OCI-LY3 (cell line): ENCODE results near the gene OPN1LW.
A peak's percentile ranks its signal among the peaks of the same experiment; 100 is the strongest.

Experiments
- H2AFZ ChIP-seq: fragments of 200-600, 300-600 bp; shearing (Covaris generic); 2 replicates; pipeline ENCODE4 v1.6.0; 2014; ENCODE audit warnings: antibody characterized with exemption, low read depth, low read length
- H3K27ac ChIP-seq: fragments of 200-600, 300-600 bp; sonication (generic); 2 replicates; pipeline ENCODE4 v1.5.1; 2014; ENCODE audit warnings: mild to moderate bottlenecking, low read length, moderate library complexity, mixed read lengths
- H3K27me3 ChIP-seq: fragments of 200-600, 300-600 bp; sonication (generic); 2 replicates; pipeline ENCODE4 v1.6.1; 2014; ENCODE audit warnings: low read depth, low read length, mixed read lengths
- H3K36me3 ChIP-seq: fragments of 200-600, 300-600 bp; sonication (generic); replicated peaks from 2 replicates; pipeline ENCODE3; 2014; ENCODE audit warnings: low read depth, low read length, mixed read lengths
- H3K4me1 ChIP-seq: fragments of 300-600, 200-600 bp; sonication (generic); 2 replicates; pipeline ENCODE4 v1.6.1; 2014; ENCODE audit warnings: low read length, mixed read lengths
- H3K4me2 ChIP-seq: fragments of 200-600, 300-600 bp; sonication (generic); 2 replicates; pipeline ENCODE4 v1.6.1; 2014; ENCODE audit warnings: low read length, mixed read lengths
- H3K4me3 ChIP-seq: fragments of 300-600, 200-600 bp; sonication (generic); 2 replicates; pipeline ENCODE4 v1.5.1; 2014; ENCODE audit warnings: antibody characterized with exemption, mild to moderate bottlenecking, low read length, moderate library complexity
- H3K79me2 ChIP-seq: fragments of 300-600, 200-600 bp; shearing (Covaris generic); 2 replicates; pipeline ENCODE4 v1.6.1; 2014; ENCODE audit warnings: mild to moderate bottlenecking, low read length, mixed read lengths
- H3K9ac ChIP-seq: fragments of 300-600, 200-600 bp; shearing (Covaris generic); 2 replicates; pipeline ENCODE4 v1.6.0; 2014; ENCODE audit warnings: mild to moderate bottlenecking, low read length, moderate library complexity
- H3K9me3 ChIP-seq: fragments of 200-600, 300-600 bp; shearing (Covaris generic); 2 replicates; pipeline ENCODE4 v1.6.1; 2014; ENCODE audit warnings: low read length, mixed read lengths; ENCODE audit not compliant: insufficient read depth
- H4K20me1 ChIP-seq: fragments of 200-600, 300-600 bp; sonication (generic); 2 replicates; pipeline ENCODE4 v1.6.1; 2016; ENCODE audit warnings: low read length, mixed read lengths; ENCODE audit not compliant: insufficient read depth
- CTCF ChIP-seq: fragments of 200-600, 300-600 bp; sonication (generic); IDR thresholded peaks from 2 replicates; pipeline ENCODE4 v1.5.1; 2014; ENCODE audit warnings: antibody characterized with exemption, low read length, low read depth
- EZH2phosphoT487 ChIP-seq: fragments of 200-600 bp; shearing (Covaris generic); IDR thresholded peaks from 2 replicates; pipeline ENCODE4 v1.6.1; 2018; ENCODE audit warnings: antibody characterized with exemption, mixed run types, low read depth

The OPN1LW gene

GRCh38 chrX:154097589-154098541 lies 46.2 kb upstream of the OPN1LW start, which contains the start of gene MECP2:
Gene MECP2, minus strand, starts transcription at chrX:154097717.
- no peak for TF ChIP-seq EZH2phosphoT487
- H3K27ac ChIP-seq = peak within 1 kb of the TSS; percentile 60
- peak within 1 kb of the TSS; percentile 99 for H3K4me3 ChIP-seq
- peak within 1 kb of the TSS; percentile 91 for H3K9ac ChIP-seq
- no peaks in the 10 kb centered on the region for H3K9me3 ChIP-seq
- H3K4me2 ChIP-seq = peak within 1 kb of the TSS; percentile 88
- peaks cover 19% of the 10 kb centered on the region for H3K4me1 ChIP-seq
- H4K20me1 ChIP-seq = peaks cover 36% of the 10 kb centered on the region
- H3K79me2 ChIP-seq = peaks cover 43% of the 10 kb centered on the region
- peak within 1 kb of the TSS; percentile 79 for H2AFZ ChIP-seq
- peaks cover 6% of the 10 kb centered on the region for H3K36me3 ChIP-seq
- H3K27me3 ChIP-seq = 0 out of 2 replicates have a peak, but pooled peaks cover 3% of the 10 kb centered on the region

- Histone ChIP-seq H3K4me3 (peak overlapping the region; percentile 80), H3K9me3 (no peaks in the 10 kb centered on the region), H3K4me1 (peaks cover 19% of the 10 kb centered on the region), H4K20me1 (peaks cover 32% of the 10 kb centered on the region), H2AFZ (no peak overlapping the region), H3K79me2 (peaks cover 37% of the 10 kb centered on the region), H3K36me3 (peaks cover 6% of the 10 kb centered on the region), H3K4me2 (peak overlapping the region; percentile 82), H3K9ac (no peak overlapping the region), H3K27me3 (0 out of 2 replicates have a peak, but pooled peaks cover 3% of the 10 kb centered on the region), H3K27ac (no peak overlapping the region)
- TF ChIP-seq EZH2phosphoT487 (no peak), CTCF (no peak)
Observed at GRCh38 chrX:154098551-154098950, 45.5 kb upstream of the OPN1LW start.

- Histone ChIP-seq H3K9ac (no peak overlapping the region), H3K36me3 (no peaks in the 10 kb centered on the region), H3K27me3 (no peaks in the 10 kb centered on the region; the same call in 1 of the 2 replicates), H3K9me3 (no peaks in the 10 kb centered on the region), H3K4me1 (no peaks in the 10 kb centered on the region), H4K20me1 (no peaks in the 10 kb centered on the region), H3K4me3 (no peak overlapping the region), H2AFZ (no peak overlapping the region), H3K79me2 (no peaks in the 10 kb centered on the region), H3K27ac (no peak overlapping the region), H3K4me2 (no peak overlapping the region)
- no peak for TF ChIP-seq CTCF
Observed at GRCh38 chrX:154113729-154114128, 30.3 kb upstream of the OPN1LW start.

DNA sequence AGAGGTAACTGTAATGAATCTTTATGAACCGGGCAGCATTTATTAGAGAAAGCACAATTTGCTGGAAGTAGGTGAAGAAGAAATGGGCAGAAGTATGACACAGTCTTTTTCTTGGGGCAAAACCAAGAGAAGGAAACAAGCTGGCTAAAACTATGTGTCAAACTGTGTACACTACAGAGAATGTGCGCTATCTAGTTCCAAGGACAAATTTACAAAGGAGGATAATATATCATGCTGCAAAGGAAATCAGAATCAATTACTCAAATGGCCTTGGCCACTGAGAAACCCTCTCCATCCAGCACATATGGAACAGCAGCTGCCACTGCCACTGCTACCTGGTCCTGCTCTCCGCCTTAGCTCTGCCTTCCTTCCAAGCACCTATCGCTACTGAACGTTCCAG lies 29.4 kb upstream of the OPN1LW start:
- no peaks in the 10 kb centered on the region; the same call in 1 of the 2 replicates for H3K27me3 ChIP-seq
- no peak overlapping the region for H3K4me3 ChIP-seq
- no peaks in the 10 kb centered on the region for H3K79me2 ChIP-seq
- no peaks in the 10 kb centered on the region for H3K36me3 ChIP-seq
- no peak overlapping the region for H3K27ac ChIP-seq
- no peaks in the 10 kb centered on the region for H3K9me3 ChIP-seq
- no peak overlapping the region for H3K9ac ChIP-seq
- no peak for TF ChIP-seq CTCF
- no peak for TF ChIP-seq EZH2phosphoT487
- H4K20me1 ChIP-seq = no peaks in the 10 kb centered on the region
- no peak overlapping the region for H2AFZ ChIP-seq
- H3K4me1 ChIP-seq = no peaks in the 10 kb centered on the region
- H3K4me2 ChIP-seq = no peak overlapping the region
